Epithelial cell of proximal tubule (primary cell): Measurements from ENCODE around the gene IFIT1. TPM values are rescaled to one million over a fixed set of nuclear protein-coding genes. Genes with fewer than 3 reads are reported as not detected.
"Not testable (repeated sequence)": the region's sequence is repeated elsewhere in the genome, so short reads cannot be mapped to it uniquely, and the experiment has no call there.

Experiments
- DNase-seq: peaks from one replicate; pipeline ENCODE4 v3.0.0-alpha.2; 2011; ENCODE audit warnings: low read depth
- H3K4me3 ChIP-seq: 2 replicates; pipeline ENCODE4 v1.5.1; 2011; ENCODE audit warnings: low read depth, mild to moderate bottlenecking, low read length
- CTCF ChIP-seq: conservative IDR thresholded peaks from 2 replicates; pipeline ENCODE4 v1.5.1; 2012; ENCODE audit warnings: low read depth, mild to moderate bottlenecking, low read length
- total RNA-seq: library from RNA; depleted of rRNA; stranded (reverse); fragments of >200 nt; gene quantifications from 2 replicates; pipeline ENCODE4 v1.2.3, GENCODE V29; 2015

Gene IFIT1
- total RNA-seq, 1 donor from 2014 or later = 3.4 TPM

- DNase-seq = no peak
- H3K4me3 ChIP-seq = no peak overlapping the region
- no peak for TF ChIP-seq CTCF
These were observed 49.9 kb downstream of the IFIT1 start for GRCh38 chr10:89442289-89442688.

- not testable (repeated sequence) for DNase-seq, H3K4me3 ChIP-seq
These were observed 52.4 kb downstream of the IFIT1 start for GRCh38 chr10:89444819-89445218.

- H3K4me3 ChIP-seq = no peak overlapping the region
- no peak for DNase-seq
- TF ChIP-seq CTCF = no peak
These were observed 58.5 kb downstream of the IFIT1 start for GRCh38 chr10:89450901-89451300.

- H3K4me3 ChIP-seq = no peak overlapping the region
- TF ChIP-seq CTCF = no peak
- DNase-seq = no peak
These were observed 59.8 kb downstream of the IFIT1 start for GRCh38 chr10:89452193-89452592.

GRCh38 chr10:89454561-89455347 is 62.3 kb downstream of the IFIT1 start:
- no peak overlapping the region for H3K4me3 ChIP-seq
- DNase-seq = no peak
- TF ChIP-seq CTCF = no peak

Other genes starting within 250 kb of the IFIT1 start
- 1.1 TPM in 1 of 2 replicates, not detected in the other for gene CH25H, start 185.3 kb upstream of the IFIT1 start, total RNA-seq
- 16.5 and 40.8 TPM in 2 replicates for gene LIPA, start 140.8 kb upstream of the IFIT1 start, total RNA-seq
- 1.7 and 2.2 TPM in 2 replicates for gene IFIT2, start 90.6 kb upstream of the IFIT1 start, total RNA-seq
- 5.3 and 10.5 TPM in 2 replicates for gene IFIT3, start 64.6 kb upstream of the IFIT1 start, total RNA-seq
- gene IFIT1B, start 14.6 kb upstream of the IFIT1 start, total RNA-seq = 0.36 TPM in 1 of 2 replicates, not detected in the other
- gene IFIT5, start 21.9 kb downstream of the IFIT1 start, total RNA-seq = 9.6 and 11.6 TPM in 2 replicates
- 1.2 and 3.7 TPM in 2 replicates for gene SLC16A12, start 143.0 kb downstream of the IFIT1 start, total RNA-seq